HepG2 (cell line): Measurements from ENCODE around the gene MBTPS1. TPM values are rescaled to one million over a fixed set of nuclear protein-coding genes. Genes with fewer than 3 reads are reported as not detected.

Experiments used
- ATAC-seq: fragments of 200-7000 bp; cut with Tn5 transposase; 3 replicates; pipeline ENCODE4 v1.9.1; 2020; ENCODE audit warnings: mild to moderate bottlenecking, moderate library complexity
- BruUV-seq: library from RNA; stranded (reverse); fragments of 400-500 nt; replicated peaks from 2 replicates; lab custom pipeline; 2021; lab: Mats Ljungman, UMichigan
- CTCF ChIA-PET: fragments of 300-600 bp; formaldehyde crosslinking; extraction: SDS; loops from one replicate; lab custom pipeline; 2021; ENCODE audit warnings: low total read pairs, inconsistent platforms, low intra/inter-chr PET ratio; lab: Yijun Ruan, JAX
- POLR2A ChIA-PET: fragments of 350-600 bp; sonication (Branson Sonifier 250); formaldehyde crosslinking; loops from one replicate; lab custom pipeline; 2020; ENCODE audit warnings: antibody characterized with exemption, inconsistent platforms; lab: Yijun Ruan, JAX
- DNase-seq: peaks from one replicate; pipeline ENCODE4 v3.0.0-alpha.2; 2015; ENCODE audit warnings: low spot score
- FAIRE-seq: peaks from 3 replicates; lab custom pipeline; 2011; peaks lifted over from hg19 to GRCh38; lab: Jason Lieb, UNC
- H2AFZ ChIP-seq: one replicate; pipeline ENCODE4 v1.6.1; 2011; ENCODE audit warnings: low read length, inconsistent platforms
- H3K27ac ChIP-seq: fragments of 300-600 bp; 3 replicates; pipeline ENCODE4 v1.8.0; 2011; ENCODE audit warnings: mixed run types, mild to moderate bottlenecking, mixed read lengths, low read length, inconsistent platforms; ENCODE audit not compliant: insufficient read depth; ENCODE audit errors: extremely low read length
- H3K27me3 ChIP-seq, 2 experiments: fragments of 200-600 bp in 1 of 2; 2 replicates in 1 of 2; 3 replicates in 1 of 2; pipeline versions ENCODE4 v1.6.0 to v1.8.0; 2011; ENCODE audit warnings: low read length in 2 of 2, mild to moderate bottlenecking in 2 of 2, moderate library complexity in 2 of 2, inconsistent platforms in 1 of 2; ENCODE audit not compliant: insufficient read depth in 2 of 2, control insufficient read depth in 1 of 2
- H3K36me3 ChIP-seq, 2 experiments: fragments of 200-600 bp in 1 of 2; replicated peaks in 1 of 2; 2 replicates in 1 of 2; 3 replicates in 1 of 2; pipeline versions ENCODE4 v1.5.1 to v1.8.0; 2011; ENCODE audit warnings: low read length in 2 of 2, inconsistent platforms in 1 of 2; ENCODE audit not compliant: insufficient read depth in 2 of 2, control insufficient read depth in 1 of 2
- H3K4me1 ChIP-seq: 2 replicates; pipeline ENCODE4 v1.5.1; 2012; ENCODE audit warnings: low read length, inconsistent platforms; ENCODE audit not compliant: insufficient read depth
- H3K4me2 ChIP-seq: 2 replicates; pipeline ENCODE4 v1.6.0; 2011; ENCODE audit warnings: low read depth, low read length, inconsistent platforms
- H3K4me3 ChIP-seq, 3 experiments: fragments of 200-600 bp in 1 of 3; sonication (generic), shearing (Covaris generic) in 1 of 3; replicated peaks in 1 of 3; 2 replicates each; pipeline ENCODE4 v1.5.1; 2011 to 2016; ENCODE audit warnings: low read length in 3 of 3, inconsistent platforms in 2 of 3, low read depth in 2 of 3, mild to moderate bottlenecking in 2 of 3, control low read depth in 1 of 3, mixed read lengths in 1 of 3; ENCODE audit not compliant: insufficient read depth in 1 of 3
- H3K79me2 ChIP-seq: one replicate; pipeline ENCODE4 v1.6.1; 2011; ENCODE audit warnings: low read length, inconsistent platforms; ENCODE audit not compliant: insufficient read depth
- H3K9ac ChIP-seq: 2 replicates; pipeline ENCODE4 v1.6.0; 2011; ENCODE audit warnings: mild to moderate bottlenecking, low read depth, low read length, inconsistent platforms; ENCODE audit not compliant: insufficient read depth
- H3K9me3 ChIP-seq: 2 replicates; pipeline ENCODE4 v1.5.1; 2012; ENCODE audit warnings: mild to moderate bottlenecking, low read length
- H4K20me1 ChIP-seq: 2 replicates; pipeline ENCODE4 v1.6.0; 2011; ENCODE audit warnings: inconsistent platforms, mild to moderate bottlenecking, low read length, moderate library complexity; ENCODE audit not compliant: insufficient read depth
- FOXK2 ChIP-seq: fragments of 450-650 bp; IDR thresholded peaks from 2 replicates; pipeline ENCODE4 v1.6.1; 2016
- GZF1 ChIP-seq: sonication (generic); formaldehyde crosslinking; IDR thresholded peaks from 2 replicates; pipeline ENCODE4 v1.5.1; 2020; ENCODE audit warnings: mild to moderate bottlenecking, missing genetic modification reagents
- MAZ ChIP-seq, 2 experiments: sonication (generic) in 1 of 2; formaldehyde crosslinking in 1 of 2; IDR thresholded peaks; 2 replicates each; pipeline versions ENCODE4 v1.5.0 to v1.6.1; 2012 to 2020; ENCODE audit warnings: low read depth in 2 of 2, mild to moderate bottlenecking in 2 of 2, borderline replicate concordance in 1 of 2, improper control_type of control experiment in 1 of 2, low read length in 1 of 2, missing genetic modification reagents in 1 of 2, moderate library complexity in 1 of 2
- MIER2 ChIP-seq: IDR thresholded peaks from 2 replicates; pipeline ENCODE4 v1.6.1; 2016; ENCODE audit warnings: missing biosample characterization, missing genetic modification reagents
- PAWR ChIP-seq: sonication (generic); formaldehyde crosslinking; IDR thresholded peaks from 2 replicates; pipeline ENCODE4 v1.4.0; 2020; ENCODE audit warnings: missing genetic modification reagents, mild to moderate bottlenecking, borderline replicate concordance
- SIX1 ChIP-seq: sonication (generic); formaldehyde crosslinking; IDR thresholded peaks from 2 replicates; pipeline ENCODE4 v1.4.0; 2020; ENCODE audit warnings: missing genetic modification reagents, borderline replicate concordance
- TBL1XR1 ChIP-seq: fragments of 150-350 bp; IDR thresholded peaks from 2 replicates; pipeline ENCODE4 v1.6.1; 2014; ENCODE audit warnings: borderline replicate concordance, low read length; ENCODE audit not compliant: partially characterized antibody
- ZFP41 ChIP-seq: sonication (generic); formaldehyde crosslinking; IDR thresholded peaks from 2 replicates; pipeline ENCODE4 v1.4.0; 2020; ENCODE audit warnings: mild to moderate bottlenecking, missing genetic modification reagents, borderline replicate concordance
- ZMAT3 ChIP-seq: sonication (generic); formaldehyde crosslinking; conservative IDR thresholded peaks from 2 replicates; pipeline ENCODE4 v1.7.0; 2021; ENCODE audit warnings: missing genetic modification reagents
- ZNF331 ChIP-seq: sonication (generic); formaldehyde crosslinking; IDR thresholded peaks from 2 replicates; pipeline ENCODE4 v1.4.0; 2020; ENCODE audit warnings: missing genetic modification reagents
- WGBS: methylation state at CpG from one replicate; pipeline ENCODE4 v1.1.6; 2017; ENCODE audit warnings: low lambda C conversion rate; 5-methylcytosine and 5-hydroxymethylcytosine counted together
- in situ Hi-C: cut with HindIII; loops from 2 replicates; pipeline ENCODE4 v1.10.0; 2017; ENCODE audit warnings: low pct_unique_long_range_greater_than_20kb; ENCODE audit not compliant: extremely low pct_ligation_motif_present
- intact Hi-C: fragments of 100-400 bp; cut with micrococcal nuclease; formaldehyde crosslinking; loops from one replicate; pipeline ENCODE4 v1.10.0; 2022; ENCODE audit not compliant: unreplicated experiment
- polyA plus RNA-seq, 8 experiments: library from polyadenylated mRNA; depleted of rRNA in 3 of 8; stranded (reverse) in 7 of 8; unstranded in 1 of 8; fragments of >200 nt; fragmentation: Illumina TruSeq in 4 of 8; extraction: Trizol in 4 of 8; gene quantifications; 2 replicates each; pipeline versions ENCODE4 v1.2.1 to v1.2.3, GENCODE V29; 2011 to 2016; ENCODE audit warnings: low read depth in 4 of 8, missing spikeins in 1 of 8, mixed read lengths in 1 of 8; ENCODE audit not compliant: insufficient read depth in 1 of 8
- total RNA-seq, 5 experiments: library from RNA; depleted of rRNA; stranded (reverse); fragments of >200 nt; fragmentation: Illumina TruSeq; extraction: Trizol; gene quantifications; 2 replicates each; pipeline ENCODE4 v1.2.3, GENCODE V29; 2016; ENCODE audit warnings: low read depth in 1 of 5
- TF ChIP-seq, protein P1 (sequence below): sonication (generic); formaldehyde crosslinking; IDR thresholded peaks from 2 replicates; pipeline ENCODE4 v1.8.1; 2023; ENCODE audit warnings: mild to moderate bottlenecking, missing genetic modification reagents, borderline replicate concordance
- TF ChIP-seq, protein P2 (sequence below): sonication (generic); formaldehyde crosslinking; IDR thresholded peaks from 2 replicates; pipeline ENCODE4 v1.8.1; 2023; ENCODE audit warnings: mild to moderate bottlenecking, inconsistent platforms, moderate library complexity, missing genetic modification reagents, borderline replicate concordance
- TF ChIP-seq, protein P3 (sequence below): fragments of 450-650 bp; IDR thresholded peaks from 2 replicates; pipeline ENCODE4 v1.6.1; 2017; ENCODE audit warnings: mild to moderate bottlenecking

The MBTPS1 gene
- total and polyA plus RNA-seq, 2 of the 13 experiments (the other 11 are each of a cell fraction or from before 2014, with no cell fraction given), result 56.7 to 91.3 TPM

DNA sequence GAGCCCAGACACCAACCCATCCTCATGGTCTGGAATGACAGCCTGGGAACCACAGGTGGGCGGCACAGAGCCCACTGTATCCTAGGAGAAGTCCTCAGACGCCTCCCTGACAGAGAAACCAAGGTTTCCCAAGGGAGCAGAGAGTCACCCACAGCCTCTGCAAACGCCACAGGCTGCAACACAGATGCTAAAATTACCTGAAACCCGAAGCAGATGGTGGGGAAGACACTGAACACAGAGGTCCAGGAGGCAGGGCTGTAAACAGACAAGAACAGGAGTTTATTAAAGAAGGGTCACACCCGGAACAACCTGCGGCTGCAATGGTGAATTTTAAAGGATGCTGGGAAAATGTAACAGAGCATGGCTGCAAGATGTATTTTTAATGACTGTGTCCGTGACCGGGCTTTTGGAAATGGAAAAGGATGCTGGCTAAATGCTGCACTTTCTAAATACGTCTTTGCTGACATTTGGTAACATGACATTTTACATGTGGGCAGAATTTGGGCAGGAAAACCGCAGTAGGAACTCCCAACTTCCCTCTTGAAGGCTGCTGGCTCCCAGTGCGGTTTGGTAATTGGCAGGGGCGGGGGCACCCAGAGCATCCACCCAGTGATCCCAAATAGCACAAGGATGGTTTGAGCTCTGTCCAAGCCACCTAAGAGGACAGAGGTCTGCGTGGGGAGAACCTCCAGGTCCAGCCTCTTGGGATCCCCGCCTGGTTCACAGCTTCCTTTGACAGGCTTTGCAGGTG lies 87.3 kb downstream of the MBTPS1 start:
- peaks cover 22% of the 10 kb centered on the region for H3K4me1 ChIP-seq
- no peak for DNase-seq
- CTCF ChIA-PET, result no interaction called here
- no peaks in the 10 kb centered on the region for H3K9me3 ChIP-seq
- TF ChIP-seq ZFP41 (CRISPR knock-in tag) (no peak), MAZ (IDR thresholded peaks at IDR 0.05; ENCODE audit: borderline replicate concordance, low read depth, low read length) (no peak), MAZ (CRISPR knock-in tag; IDR thresholded peaks at IDR 0.05; ENCODE audit: low read depth) (no peak), FOXK2 (no peak)
- TF ChIP-seq, all 625 proteins: peak for 0
- BruUV-seq, result no TSS peak
- intact Hi-C loops, result no loop called here
- Histone ChIP-seq H4K20me1 (no peaks in the 10 kb centered on the region), H3K9ac (no peak overlapping the region), H2AFZ (no peak overlapping the region), H3K79me2 (no peaks in the 10 kb centered on the region), H3K4me3 (no peak overlapping the region), H3K27me3 (peaks cover 3 to 33% of the 10 kb centered on the region in 2 experiments; a peak in 4 of 5 replicates), H3K36me3 (no peaks in the 10 kb centered on the region), H3K27ac (no peak overlapping the region), H3K4me2 (no peak overlapping the region)
- POLR2A ChIA-PET, result no interaction called here
- 42% methylated on average over 14 of the region's 14 CpGs for WGBS
- FAIRE-seq (no peak), ATAC-seq (no peak)
- in situ Hi-C loops, result no loop called here

DNA sequence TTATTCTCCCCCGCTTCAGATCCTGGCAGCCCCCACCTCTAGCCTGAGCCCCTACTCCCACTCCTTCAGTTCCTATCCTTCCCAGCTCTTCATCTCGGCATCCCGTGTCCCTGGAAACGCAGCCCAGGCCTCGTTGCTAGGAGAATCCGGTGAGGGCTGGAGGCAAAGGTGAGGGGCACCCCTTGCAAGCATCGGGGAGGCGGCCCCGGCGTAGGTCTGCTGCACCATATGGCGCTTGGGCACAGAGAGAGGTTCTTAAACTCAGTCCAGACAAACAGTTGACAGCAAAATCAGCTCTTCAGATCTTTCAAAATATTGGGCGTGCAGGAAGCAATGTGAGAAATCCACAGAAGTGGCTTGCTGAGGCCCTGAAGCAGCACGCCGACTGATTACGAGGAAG lies 89.1 kb downstream of the MBTPS1 start:
- WGBS, result 54% methylated on average over 15 of the region's 15 CpGs
- no TSS peak for BruUV-seq
- ATAC-seq, result no peak
- TF ChIP-seq, protein P1, sequence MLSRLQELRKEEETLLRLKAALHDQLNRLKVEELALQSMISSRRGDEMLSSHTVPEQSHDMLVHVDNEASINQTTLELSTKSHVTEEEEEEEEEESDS (CRISPR knock-in tag), result no peak
- TF ChIP-seq, protein P2, sequence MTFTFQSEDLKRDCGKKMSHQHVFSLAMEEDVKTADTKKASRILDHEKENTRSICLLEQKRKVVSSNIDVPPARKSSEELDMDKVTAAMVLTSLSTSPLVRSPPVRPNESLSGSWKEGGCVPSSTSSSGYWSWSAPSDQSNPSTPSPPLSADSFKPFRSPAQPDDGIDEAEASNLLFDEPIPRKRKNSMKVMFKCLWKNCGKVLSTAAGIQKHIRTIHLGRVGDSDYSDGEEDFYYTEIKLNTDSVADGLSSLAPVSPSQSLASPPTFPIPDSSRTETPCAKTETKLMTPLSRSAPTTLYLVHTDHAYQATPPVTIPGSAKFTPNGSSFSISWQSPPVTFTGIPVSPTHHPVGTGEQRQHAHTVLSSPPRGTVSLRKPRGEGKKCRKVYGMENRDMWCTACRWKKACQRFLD (CRISPR knock-in tag), result no peak
- TF ChIP-seq PAWR (CRISPR knock-in tag), result no peak
- no peak for TF ChIP-seq TBL1XR1
- no peak for TF ChIP-seq MIER2 (CRISPR knock-in tag)
- TF ChIP-seq GZF1, result no peak
- no peak for TF ChIP-seq ZMAT3 (CRISPR knock-in tag)
- TF ChIP-seq ZNF331 (CRISPR knock-in tag), result no peak
- TF ChIP-seq, protein P3, sequence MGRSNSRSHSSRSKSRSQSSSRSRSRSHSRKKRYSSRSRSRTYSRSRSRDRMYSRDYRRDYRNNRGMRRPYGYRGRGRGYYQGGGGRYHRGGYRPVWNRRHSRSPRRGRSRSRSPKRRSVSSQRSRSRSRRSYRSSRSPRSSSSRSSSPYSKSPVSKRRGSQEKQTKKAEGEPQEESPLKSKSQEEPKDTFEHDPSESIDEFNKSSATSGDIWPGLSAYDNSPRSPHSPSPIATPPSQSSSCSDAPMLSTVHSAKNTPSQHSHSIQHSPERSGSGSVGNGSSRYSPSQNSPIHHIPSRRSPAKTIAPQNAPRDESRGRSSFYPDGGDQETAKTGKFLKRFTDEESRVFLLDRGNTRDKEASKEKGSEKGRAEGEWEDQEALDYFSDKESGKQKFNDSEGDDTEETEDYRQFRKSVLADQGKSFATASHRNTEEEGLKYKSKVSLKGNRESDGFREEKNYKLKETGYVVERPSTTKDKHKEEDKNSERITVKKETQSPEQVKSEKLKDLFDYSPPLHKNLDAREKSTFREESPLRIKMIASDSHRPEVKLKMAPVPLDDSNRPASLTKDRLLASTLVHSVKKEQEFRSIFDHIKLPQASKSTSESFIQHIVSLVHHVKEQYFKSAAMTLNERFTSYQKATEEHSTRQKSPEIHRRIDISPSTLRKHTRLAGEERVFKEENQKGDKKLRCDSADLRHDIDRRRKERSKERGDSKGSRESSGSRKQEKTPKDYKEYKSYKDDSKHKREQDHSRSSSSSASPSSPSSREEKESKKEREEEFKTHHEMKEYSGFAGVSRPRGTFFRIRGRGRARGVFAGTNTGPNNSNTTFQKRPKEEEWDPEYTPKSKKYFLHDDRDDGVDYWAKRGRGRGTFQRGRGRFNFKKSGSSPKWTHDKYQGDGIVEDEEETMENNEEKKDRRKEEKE, result no peak
- TF ChIP-seq SIX1 (CRISPR knock-in tag), result no peak

More for the DNA sequence above, 89.1 kb downstream of the MBTPS1 start:
- peaks cover 3 to 26% of the 10 kb centered on the region in 2 experiments; a peak in 4 of 5 replicates for H3K27me3 ChIP-seq
- H3K4me3 ChIP-seq, result no peak overlapping the region
- no peak overlapping the region for H2AFZ ChIP-seq
- POLR2A ChIA-PET, result no interaction called here
- in situ Hi-C loops (no loop called here), intact Hi-C loops (no loop called here)
- CTCF ChIA-PET, result no interaction called here
- FAIRE-seq (no peak), DNase-seq (no peak)
- H3K79me2 ChIP-seq, result no peaks in the 10 kb centered on the region
- no peak overlapping the region for H3K9ac ChIP-seq
- no peaks in the 10 kb centered on the region for H4K20me1 ChIP-seq
- H3K4me1 ChIP-seq, result peaks cover 40% of the 10 kb centered on the region
- no peaks in the 10 kb centered on the region for H3K36me3 ChIP-seq
- no peak overlapping the region for H3K27ac ChIP-seq
- H3K9me3 ChIP-seq, result no peaks in the 10 kb centered on the region
- no peak overlapping the region for H3K4me2 ChIP-seq
